Glomerular visceral epithelial cell (primary cell): ENCODE results near the gene DOLPP1.

Experiments
- DNase-seq: peaks from one replicate; pipeline ENCODE4 v3.0.0-alpha.2; 2016; ENCODE audit errors: extremely low spot score

Gene DOLPP1

DNA sequence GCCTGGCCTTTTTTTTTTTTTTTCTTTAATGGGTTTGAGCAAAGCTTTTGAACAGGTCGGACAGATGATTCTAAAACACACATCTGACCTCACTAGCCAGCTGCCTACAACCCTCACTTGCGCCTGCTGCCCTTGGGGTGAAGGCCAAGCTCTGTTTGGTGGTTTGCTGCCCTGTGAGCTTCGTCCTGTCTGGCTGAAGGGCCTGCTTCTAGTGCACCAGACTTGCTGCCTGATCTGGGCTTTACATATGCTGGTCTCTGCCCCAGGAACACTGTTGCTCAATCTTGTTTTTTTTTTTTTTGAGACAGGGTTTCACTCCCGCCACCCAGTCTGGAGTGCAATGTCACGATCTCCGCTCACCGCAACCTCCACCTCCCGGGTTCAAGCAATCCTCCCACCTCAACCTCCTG lies 16.4 kb upstream of the DOLPP1 start:
- DNase-seq = no peak

DNA sequence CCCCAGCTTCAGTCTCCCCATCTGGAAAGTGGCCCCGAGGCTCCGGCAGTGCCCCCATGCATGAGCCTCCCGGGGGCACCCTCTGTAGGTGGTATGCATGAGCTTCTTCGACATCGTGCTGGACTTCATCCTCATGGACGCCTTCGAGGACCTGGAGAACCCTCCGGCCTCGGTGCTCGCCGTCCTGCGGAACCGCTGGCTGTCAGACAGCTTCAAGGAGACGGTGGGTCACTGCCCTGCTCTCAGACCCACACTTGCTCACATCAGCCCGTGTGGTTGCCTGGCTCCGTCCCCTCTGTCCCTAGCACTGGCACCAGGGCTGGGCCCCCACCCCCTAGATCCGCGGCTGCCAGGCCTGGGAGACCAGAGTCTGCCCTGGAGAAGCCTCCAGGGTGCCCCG lies 12.8 kb upstream of the DOLPP1 start:
- no peak for DNase-seq

DNA sequence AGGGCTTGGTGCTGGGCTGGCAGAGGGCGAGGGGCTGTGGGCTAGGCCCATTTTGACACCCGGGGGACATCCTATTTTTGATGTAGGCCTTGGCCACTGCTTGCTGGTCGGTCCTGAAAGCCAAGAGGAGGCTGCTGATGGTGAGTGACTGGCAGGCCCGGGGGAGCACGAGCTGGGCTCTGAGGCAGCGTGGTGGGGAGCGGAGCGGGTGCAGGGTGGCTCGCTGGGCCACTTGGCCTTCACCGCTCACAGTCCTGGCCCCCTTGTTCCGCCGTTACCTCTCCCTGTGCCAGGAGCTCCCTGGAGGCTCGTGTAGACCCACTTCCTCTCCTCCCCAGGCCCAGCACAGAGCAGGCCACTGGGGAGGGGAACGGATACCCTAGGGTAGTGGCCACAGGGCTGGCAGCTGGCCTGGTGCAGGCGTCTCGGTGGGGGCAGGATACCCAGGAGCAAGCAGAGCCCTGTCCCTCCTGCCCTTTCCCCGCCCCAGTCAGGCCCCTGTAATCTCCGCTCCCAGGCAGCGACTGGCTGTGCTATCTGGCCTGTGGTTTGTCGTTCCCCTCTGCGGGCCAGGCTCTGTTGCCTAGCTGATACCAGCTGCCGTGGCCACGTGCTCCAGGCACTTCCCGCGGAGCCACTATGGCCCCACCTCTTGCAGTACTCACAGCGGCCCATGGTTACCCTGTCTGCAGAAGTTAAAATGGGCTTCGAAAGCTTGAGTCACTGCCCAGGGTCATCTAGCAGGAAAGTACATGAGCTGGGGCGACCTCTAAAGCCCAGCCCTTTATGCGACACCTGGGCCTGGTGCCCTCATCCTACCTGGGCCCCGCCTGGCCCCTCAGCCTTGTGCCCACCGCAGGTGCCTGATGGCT lies 11.7 kb upstream of the DOLPP1 start:
- DNase-seq = no peak

DNA sequence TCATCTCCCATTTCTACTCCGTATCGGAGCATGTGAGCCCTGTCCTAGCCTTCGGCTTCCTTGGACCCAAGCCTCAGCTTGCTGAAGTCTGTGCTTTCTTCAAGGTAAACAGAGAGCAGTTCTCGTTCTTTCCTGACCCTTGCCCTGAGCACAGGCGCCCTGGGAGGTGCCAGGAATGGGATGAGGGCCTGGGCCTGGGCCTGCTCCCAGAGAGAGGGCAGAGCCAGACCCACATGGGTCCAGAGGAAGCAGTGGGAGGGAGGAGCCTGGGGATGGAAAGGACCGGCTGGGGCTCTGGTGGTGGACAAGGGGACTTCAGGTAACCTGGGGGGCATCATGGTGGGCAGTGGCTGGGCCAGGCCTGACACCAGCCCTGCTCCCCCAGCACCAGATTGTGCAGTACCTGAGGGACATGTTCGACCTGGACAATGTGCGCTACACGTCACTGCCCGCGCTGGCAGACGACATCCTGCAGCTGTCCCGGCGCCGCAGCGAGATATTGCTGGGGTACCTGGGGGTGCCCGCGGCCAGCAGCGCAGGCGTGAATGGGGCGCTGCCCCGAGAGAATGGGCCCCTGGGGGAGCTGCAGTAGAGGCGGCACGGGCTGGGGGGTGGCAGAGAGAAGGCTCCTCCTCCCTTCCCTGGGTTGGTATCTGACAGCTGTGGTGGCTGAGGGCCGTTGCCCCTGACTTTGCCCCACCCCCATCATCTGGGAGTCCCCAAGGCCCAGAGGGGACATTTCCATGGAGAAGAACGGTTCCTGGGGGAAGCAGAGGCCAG lies 10.9 kb upstream of the DOLPP1 start:
- no peak for DNase-seq

GRCh38 chr9:129070696-129071525 lies 10.0 kb upstream of the DOLPP1 start:
- DNase-seq = no peak

GRCh38 chr9:129071526-129072126 lies 9.3 kb upstream of the DOLPP1 start:
- no peak for DNase-seq

GRCh38 chr9:129072171-129072570 lies 8.7 kb upstream of the DOLPP1 start:
- no peak for DNase-seq

GRCh38 chr9:129073404-129073803 lies 7.5 kb upstream of the DOLPP1 start:
- DNase-seq = no peak

DNA sequence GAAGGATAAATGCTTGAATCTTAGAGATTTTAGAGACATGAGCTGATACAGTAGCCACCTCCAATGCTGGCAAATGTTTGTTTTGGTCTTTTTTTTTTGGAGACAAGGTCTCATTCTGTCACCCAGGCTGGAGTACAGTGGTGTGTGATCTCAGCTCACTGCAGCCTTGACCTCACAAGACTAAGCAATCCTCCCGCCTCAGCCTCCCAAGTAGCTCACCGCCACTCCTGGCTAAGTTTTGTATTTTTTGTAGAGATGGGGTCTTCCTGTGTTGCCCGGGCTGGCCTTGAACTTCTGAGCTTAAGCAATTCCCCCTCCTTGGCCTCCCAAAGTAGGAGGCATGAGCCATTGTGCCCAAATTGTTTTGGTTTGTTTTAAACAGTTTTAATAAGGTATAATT lies 6.8 kb upstream of the DOLPP1 start:
- no peak for DNase-seq

GRCh38 chr9:129075996-129076639 lies 4.8 kb upstream of the DOLPP1 start:
- DNase-seq = no peak

- no peak for DNase-seq
Observed at GRCh38 chr9:129076640-129077037, 4.3 kb upstream of the DOLPP1 start.

DNA sequence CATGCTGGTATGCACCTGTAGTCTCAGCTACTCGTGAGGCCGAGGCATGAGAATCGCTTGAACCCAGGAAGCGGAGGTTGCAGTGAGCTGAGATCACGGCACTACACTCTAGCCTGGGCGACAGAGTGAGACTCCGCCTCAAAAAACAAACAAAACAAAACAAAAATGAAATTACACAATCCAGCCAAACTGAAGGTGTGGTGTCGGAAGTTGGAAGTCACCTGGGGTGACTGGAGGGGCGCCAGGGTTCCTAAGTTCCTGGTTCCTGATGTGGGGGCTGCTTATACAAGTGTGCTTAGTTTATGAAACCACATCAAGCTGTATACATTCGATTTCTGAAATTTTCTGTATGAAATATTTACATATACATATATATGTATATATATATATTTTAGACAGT lies 3.7 kb upstream of the DOLPP1 start:
- DNase-seq = no peak

GRCh38 chr9:129078691-129079503 lies 2.0 kb upstream of the DOLPP1 start:
- DNase-seq = no peak

DNA sequence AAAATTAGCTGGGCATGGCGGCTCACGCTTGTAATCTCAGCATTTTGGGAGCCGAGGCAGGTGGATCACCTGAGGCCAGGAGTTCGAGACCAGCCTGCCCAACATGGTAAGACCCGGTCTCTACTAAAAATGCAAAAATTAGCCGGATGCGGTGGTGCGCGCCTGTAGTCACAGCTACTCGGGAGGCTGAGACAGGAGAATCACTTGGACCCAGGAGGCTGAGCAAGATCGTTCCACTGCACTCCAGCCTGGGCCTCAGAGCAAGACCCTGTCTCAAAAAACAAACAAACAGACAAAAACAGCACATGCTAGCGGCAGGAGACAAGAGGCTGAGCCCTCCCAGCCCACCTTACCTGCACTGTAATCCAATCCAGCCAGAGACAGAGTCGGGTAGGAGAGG lies 1.1 kb upstream of the DOLPP1 start:
- no peak for DNase-seq

DNA sequence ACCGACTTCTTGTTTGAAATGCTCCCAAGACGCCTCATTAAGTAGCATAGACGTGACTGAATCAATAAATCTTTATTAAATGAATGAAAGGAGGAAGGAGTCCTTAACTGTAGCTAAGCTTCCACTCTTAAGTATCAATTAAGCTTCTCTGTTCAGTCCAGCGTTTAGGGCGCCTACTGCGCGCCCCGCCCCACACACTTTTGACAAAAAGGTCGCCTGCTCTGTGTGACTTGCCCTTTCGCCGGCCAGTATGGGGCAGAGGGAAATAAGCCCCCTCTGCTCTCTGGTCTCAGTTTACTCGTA lies 662 bp upstream of the DOLPP1 start:
- DNase-seq = no peak

DNA sequence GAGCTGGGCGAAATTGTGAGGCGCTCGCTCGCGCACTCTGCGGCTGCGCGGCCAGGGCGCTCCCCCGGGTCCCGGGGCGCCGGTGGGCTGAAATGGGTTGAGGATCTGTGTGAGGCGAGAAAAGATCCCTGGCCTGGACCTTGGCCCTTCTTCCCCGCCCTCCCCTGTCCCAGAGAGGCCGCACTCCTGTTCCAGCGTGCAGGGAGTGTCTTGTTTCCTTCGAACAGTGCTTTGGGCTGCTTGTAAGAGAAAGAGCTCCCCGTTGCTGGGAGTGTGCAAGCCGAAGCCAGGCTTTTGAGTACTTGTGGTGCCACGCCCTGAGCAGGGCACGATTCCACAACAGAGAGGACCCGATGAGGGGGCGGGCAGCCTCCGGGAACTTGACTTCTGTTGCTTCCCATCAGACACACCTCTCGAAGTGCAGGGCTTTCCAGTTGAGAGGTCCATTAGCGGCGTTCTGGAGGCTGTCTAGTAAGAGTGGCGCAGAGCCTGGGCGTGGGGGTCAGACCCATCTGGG lies 535 bp downstream of the DOLPP1 start:
- DNase-seq = peak; percentile 18

- DNase-seq = no peak
Observed at GRCh38 chr9:129084087-129084486, 3.2 kb downstream of the DOLPP1 start.

DNA sequence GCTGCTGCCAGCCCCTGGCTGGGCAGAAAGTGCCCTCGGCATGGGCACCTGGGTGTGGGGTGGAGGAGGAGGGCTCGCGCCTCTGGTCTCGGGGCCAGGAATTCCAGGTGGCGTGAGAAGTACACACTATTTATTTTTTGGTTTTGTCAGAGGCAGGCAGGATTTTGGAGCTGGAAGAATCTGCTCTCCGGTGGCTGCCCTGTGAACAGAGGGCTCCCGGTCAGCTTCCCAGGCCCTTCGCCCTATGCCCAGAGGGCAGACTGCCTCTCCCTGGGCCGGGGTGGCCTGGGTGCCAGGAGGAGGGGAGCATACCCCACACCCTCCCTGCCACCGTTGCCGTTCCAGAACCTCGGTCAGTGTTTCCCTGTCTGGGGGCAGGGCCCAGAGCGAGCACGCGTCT lies 8.3 kb downstream of the DOLPP1 start:
- no peak for DNase-seq

- no peak for DNase-seq
Observed at GRCh38 chr9:129093602-129094386, 12.9 kb downstream of the DOLPP1 start.
